ENCODE results near the gene REX1BD.

Gene REX1BD

DNA sequence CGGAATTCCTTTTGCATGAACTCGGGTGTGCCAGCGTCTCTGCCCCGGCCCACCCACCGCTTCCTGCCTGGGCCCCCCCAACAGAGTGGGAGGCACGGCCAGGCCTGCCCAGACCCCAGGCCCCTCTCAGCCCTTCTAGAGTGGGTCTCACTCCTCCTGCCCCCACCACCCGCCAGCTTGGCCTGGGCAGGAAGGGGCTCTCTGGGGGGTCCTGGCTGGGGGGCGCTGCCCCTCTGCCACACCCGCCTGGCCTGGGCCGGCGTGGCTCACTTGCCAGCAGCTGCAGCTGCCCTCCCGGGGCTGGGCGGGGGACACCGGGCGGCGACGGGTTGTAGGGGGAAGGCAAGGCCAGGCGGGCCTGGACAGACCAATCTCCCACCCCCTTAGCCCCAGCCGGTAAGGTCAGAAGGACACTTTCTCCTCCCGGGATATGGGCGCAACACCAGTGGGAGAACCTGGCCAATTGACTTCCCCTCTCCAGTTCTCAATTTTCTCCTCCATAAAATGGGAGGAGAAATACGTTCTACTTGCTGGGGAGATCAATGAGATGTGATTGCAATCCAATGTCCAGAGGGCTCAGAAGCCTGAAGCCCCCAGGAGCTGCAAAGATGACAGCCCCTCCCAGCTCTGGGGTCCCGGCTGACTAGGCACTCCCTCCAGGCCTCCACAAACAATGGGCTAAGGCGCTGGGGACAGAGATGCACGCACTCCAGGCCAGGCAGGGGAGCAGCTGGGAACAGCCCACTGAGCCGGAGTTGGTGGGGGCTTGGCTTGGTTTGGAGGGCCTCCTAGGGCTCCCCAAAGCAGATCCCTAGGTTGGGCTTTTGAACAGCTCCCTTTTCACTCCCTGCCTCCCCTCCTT, 15.6 kb downstream of the REX1BD start:
- no peak for DNase-seq

GRCh38 chr19:18604820-18605159, 16.2 kb downstream of the REX1BD start:
- DNase-seq, result no peak

GRCh38 chr19:18605196-18605545, 16.6 kb downstream of the REX1BD start:
- no peak for DNase-seq

- DNase-seq, result no peak
Measured at GRCh38 chr19:18605546-18606280, 17.1 kb downstream of the REX1BD start.

DNA sequence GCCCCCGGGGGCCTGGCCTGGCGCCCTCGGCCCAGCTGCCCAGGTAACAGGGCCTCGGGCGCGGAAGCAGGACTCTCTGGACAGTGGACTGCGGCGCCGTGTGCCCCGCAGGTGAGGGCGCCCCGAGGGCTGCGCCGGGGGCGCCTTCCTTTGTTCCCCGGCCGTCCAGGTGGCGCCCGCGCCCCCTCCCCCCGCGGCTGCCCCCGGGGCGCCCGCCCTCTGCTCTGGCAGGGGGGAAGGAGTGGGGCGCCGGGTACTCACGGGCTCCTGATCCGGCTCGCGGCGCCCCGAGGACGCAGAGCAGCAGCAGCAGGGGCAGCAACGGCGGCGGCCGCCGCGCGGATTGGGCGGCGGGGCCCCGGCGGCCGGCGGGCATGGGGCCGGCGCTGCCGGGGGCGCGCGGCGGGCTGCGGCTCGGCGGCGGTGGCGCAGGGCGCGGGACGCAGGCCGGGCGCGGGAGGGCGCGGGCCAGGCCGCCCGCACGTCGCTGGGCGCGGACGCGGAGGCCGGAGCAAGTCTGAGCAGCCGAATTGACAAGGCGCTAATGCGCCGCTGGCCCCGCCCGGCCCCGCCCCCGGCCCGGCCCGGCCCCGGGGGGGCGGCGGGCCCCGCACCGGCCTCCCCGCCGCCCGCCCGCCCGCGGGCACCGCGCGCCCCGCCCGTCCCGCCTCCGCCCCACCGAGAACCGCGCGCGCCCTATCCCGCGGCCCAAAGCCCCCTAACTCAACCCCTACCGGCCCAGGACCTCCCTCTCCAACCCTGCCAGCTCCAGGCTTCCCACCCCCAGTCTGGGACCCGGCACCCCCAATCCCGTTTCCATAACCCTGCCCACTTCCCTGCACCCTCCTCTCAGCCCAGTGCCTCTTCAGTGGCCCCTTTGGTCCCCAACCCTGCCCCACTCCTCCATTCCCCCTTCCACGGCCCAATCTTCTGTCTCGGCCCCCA, 18.0 kb downstream of the REX1BD start, which contains the start of gene CRLF1:
TSS of gene CRLF1 (minus strand) at position 519 of the 945 bp plus-strand sequence. CDS start at position 376, 143 bp downstream.
- DNase-seq, result no peak

GRCh38 chr19:18607226-18608101, 18.9 kb downstream of the REX1BD start:
- no peak for DNase-seq

DNA sequence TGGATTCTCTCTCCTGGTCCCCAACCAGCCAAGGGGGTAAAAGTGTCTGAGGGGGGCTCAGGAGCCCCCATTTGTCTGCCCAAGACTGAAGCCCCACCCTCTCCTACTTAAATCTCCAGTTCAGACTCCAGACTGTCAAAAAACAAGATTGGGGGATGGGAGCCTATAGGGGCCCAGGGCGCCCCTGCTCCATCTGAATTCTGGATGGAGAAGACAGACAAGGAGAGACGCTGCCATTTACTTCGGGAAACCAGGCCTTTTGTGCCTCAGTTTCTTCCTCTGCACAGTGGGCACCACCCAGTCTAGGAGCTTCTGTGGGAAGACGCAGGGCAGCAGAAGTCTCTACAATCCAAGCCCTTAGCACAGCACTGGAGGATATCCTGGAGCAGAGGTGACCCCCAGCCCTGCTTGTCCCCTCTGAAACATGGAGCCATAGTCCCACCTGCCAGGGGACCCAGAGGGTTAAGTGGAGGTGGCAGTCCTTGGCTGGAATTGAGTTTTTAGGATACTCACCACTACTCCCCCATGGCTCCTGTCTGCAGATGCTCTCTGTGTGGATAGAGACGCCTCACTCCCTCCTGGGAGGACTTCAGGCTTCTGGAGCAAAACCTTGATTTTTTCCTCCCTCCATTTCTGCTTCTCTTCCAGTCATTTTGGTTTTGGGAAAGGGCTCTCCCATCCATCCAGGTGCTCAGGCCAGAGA, 19.7 kb downstream of the REX1BD start:
- DNase-seq, result no peak

DNA sequence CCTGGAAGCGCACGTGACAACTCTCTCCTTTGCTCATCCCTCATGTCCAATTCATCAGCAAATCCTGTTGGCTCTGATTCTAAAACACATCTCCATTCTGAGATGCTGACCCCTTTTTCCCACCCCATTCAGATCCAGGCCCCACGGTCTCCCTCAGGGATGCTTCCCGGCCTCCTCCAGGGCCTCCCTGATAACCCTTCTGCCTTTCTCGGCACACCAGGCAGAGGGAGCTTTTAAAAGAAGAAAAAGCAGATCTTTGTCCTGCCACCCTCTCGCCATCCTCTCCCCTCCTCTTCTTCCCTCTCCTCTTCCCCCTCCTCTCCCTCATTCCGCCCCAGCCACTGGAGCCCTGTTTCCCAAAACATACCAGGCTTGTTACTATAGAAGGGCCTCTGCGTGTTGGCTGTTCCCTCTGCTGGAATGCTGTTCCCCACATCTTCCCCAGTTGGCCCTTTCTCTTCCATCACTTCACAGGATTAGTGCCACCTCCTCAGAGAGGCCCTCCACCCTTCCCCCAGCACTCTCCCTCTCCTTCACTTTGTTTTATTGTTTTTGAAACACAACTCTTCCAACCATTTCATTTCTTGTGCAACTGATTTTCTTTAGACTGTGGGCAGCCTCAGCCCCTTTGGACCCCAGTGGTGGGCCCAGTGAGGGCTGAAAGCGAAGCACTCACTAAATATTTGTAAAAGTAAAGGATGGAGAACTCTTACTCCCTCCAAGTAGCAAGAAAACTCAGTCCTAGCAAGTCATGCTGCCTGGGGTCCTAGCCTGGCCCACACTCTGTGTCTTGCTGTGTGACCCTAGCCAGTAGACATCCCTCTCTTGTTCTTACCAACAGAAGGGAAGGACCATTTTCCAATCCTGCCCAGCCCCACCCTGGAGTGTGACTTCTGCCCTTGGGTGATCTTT, 20.5 kb downstream of the REX1BD start:
- DNase-seq, result no peak

- no peak for DNase-seq
Measured at GRCh38 chr19:18609717-18610051, 21.1 kb downstream of the REX1BD start.

GRCh38 chr19:18610245-18610555, 21.6 kb downstream of the REX1BD start:
- no peak for DNase-seq

DNA sequence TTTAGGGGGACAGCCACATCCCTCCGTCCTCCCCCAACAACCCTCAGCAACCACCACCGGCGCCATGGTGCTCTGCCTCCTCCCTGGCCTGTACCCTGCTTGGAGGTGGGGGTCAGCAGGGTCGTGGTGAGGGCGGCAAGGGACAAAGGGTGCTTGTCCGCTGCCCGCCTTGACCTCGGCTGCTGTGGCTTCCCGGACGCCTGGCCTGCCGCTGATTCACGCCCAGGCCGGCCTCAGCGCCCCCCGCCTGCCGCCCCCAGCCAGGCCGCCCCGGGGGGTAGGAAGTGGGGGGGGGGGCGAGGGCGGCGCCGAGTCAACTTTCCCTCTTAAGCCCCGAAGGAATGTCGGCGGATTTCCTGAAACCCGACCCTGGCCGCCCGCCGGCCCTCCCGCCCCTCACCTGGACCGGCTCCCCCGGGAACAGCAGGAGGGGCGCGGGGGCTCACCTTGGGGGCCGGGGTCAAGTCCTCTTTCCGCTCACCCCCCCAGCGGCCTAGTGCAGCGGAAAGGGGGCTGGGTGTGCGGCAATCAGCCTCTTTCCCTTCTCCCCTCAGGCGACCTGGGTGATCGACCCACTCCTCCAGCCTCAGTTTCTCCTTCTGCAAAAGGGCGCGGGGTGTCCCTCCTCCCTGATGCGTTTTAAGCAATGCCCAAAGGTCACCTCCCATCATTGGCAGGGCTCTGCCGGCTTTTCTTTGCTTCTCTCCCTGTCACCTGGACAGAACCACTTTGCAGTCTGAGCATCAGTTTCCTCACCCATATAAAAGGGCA, 22.1 kb downstream of the REX1BD start:
- no peak for DNase-seq

DNA sequence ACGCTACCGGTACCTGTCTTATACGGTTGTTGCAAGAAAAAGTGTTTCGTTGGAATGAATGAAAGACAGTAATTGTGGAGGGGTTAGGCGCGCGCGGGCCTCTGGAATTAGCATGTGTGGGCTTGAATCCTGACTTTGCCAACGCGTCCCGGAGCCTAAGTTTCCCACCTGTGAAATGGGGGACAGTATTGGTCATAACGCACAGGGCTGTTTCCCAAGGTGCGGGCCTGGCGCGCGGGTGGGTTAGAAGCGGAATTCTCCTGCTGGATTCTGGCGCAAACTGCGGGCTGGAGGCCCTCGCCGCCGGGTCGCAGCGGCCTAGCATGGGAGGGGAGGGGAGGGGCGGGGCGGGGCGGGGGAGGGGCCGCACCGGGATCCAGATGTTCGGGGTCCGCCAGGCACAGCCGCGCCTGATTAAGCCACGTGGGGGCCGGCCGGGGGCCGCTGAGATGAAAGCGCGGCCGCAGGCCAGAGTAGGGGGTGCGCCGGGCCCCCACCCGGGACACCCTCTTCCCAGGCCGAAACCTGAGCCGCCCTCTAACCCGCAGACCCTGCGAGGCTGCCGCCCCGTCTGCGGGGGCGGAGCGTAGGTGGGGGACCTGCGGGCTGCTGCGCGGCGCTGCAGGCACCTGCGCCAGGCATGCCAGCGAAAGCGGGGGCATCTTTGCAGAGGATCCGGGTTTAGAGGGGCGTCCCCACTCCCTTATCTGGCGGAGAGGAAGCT, 22.9 kb downstream of the REX1BD start:
- peak; percentile 26 to 30 for DNase-seq

DNA sequence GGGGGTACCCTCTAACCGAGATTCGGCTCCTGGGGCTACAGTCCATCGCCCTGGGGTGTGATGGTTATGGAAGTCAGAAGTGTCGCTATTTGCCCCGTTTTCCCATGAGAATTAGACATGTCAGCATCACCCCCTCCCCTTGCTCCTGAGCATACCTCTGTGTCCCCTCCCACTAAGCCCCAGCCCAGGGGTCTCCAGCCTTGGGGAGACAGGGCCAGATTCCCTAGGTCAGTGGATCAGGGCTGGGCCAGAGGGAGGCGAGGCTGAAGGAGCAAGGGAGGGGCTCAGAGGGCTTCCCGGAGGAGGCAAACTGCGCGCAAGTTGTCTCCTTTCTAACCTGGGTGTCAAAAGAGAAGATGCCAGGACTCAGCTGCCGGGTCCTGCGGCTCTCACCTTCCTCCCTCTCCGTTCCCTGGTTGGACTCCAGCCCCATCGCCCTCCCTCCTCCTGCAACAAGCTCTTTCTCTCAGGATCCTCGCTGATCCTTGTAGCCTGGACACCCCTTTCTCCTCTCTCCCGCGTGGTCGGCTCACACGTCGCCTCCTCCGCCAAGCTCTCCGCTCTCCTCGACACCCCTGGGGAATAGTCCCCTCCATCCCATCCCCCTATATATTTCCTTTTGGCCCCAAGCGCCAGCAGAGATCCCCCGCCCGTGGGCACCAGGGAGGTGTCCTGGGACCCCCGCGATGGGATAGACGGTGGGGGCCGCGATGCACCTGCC, 23.6 kb downstream of the REX1BD start:
- no peak for DNase-seq

GRCh38 chr19:18612772-18613588, 24.4 kb downstream of the REX1BD start, which contains the start of gene TMEM59L:
TSS of gene TMEM59L (plus strand) at chr19:18612870. CDS start at chr19:18612959, 89 bp downstream.
- DNase-seq, result peak; percentile 58 to 63

DNA sequence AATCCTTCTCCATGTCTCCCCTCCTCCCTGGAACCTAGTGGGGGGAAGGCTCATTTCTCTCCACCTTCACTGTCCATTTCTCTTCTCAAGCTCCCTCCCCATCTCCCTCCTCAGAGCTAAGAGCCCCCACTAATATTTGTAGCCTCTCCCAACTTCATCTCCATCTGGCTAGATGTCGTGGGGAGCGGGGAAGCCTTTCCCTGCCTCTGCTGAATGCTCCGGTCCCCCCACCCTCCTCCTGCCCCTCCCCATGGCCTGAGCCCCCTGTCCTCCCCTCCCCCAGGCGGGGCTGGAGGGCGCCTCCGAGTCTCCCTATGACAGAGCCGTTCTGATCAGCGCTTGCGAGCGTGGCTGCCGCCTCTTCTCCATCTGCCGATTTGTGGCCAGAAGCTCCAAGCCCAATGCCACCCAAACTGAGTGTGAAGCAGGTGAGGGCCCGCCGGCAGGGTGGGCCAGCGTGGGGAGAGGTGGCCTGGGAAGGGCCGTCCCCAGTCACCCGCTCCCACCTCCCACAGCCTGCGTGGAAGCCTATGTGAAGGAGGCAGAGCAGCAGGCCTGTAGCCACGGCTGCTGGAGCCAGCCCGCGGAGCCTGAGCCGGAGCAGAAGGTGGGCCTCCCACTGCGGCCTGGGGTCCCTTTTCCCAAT, 25.1 kb downstream of the REX1BD start:
- DNase-seq, result no peak

GRCh38 chr19:18616023-18616422, 27.4 kb downstream of the REX1BD start:
- DNase-seq, result no peak

DNA sequence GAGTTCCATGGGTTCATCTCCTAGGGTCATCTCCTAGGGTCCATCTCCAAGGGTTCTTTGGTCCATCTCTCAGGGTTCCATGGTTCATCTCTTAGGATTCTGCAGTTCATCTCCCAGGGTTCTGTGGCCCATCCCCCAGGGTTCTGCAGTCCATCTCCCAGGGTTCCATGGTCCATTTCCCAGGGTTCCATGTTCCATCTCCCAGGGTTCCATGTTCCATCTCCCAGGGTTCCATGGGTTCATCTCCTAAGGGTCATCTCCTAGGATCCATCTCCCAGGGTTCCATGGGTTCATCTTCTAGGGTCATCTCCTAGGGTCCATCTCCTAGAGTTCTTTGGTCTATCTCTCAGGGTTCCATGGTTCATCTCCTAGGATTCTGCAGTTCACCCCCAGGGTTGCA, 29.0 kb downstream of the REX1BD start:
- no peak for DNase-seq

Measured in CD4-positive, alpha-beta T cell treated with Interleukin-1 beta for 1 hour (primary cell).